HG03039 (cell line): ENCODE data around the gene RPL19.
"Not testable (repeated sequence)": the region's sequence is repeated elsewhere in the genome, so short reads cannot be mapped to it uniquely, and the experiment has no call there.

Experiments
- ATAC-seq: cut with Tn5 transposase; IDR thresholded peaks from one replicate; pipeline ENCODE4 v1.9.1; 2021; ENCODE audit warnings: mild to moderate bottlenecking, moderate library complexity; ENCODE audit not compliant: unreplicated experiment

RPL19 gene

GRCh38 chr17:39240631-39241030 is 40.5 kb downstream of the RPL19 start:
- no peak for ATAC-seq

GRCh38 chr17:39243155-39243554 is 43.1 kb downstream of the RPL19 start:
- no peak for ATAC-seq

- no peak for ATAC-seq
Measured at GRCh38 chr17:39244016-39244599, 44.0 kb downstream of the RPL19 start.

- peak; percentile 62 for ATAC-seq
Measured at GRCh38 chr17:39244600-39245570, 44.8 kb downstream of the RPL19 start.

GRCh38 chr17:39246274-39246673 is 46.2 kb downstream of the RPL19 start:
- ATAC-seq, result no peak

- ATAC-seq, result not testable (repeated sequence)
Measured at GRCh38 chr17:39250076-39250475, 50.0 kb downstream of the RPL19 start.

- ATAC-seq, result no peak
Measured at GRCh38 chr17:39251997-39252396, 51.9 kb downstream of the RPL19 start.

GRCh38 chr17:39252788-39253460 is 52.8 kb downstream of the RPL19 start:
- no peak for ATAC-seq
